ENCODE measurements around the gene MTARC1. TPM values are rescaled to one million over a fixed set of nuclear protein-coding genes. Genes with fewer than 3 reads are reported as not detected.

The MTARC1 gene
- total and polyA plus RNA-seq, 3 experiments from 2014 or later = not detected

DNA sequence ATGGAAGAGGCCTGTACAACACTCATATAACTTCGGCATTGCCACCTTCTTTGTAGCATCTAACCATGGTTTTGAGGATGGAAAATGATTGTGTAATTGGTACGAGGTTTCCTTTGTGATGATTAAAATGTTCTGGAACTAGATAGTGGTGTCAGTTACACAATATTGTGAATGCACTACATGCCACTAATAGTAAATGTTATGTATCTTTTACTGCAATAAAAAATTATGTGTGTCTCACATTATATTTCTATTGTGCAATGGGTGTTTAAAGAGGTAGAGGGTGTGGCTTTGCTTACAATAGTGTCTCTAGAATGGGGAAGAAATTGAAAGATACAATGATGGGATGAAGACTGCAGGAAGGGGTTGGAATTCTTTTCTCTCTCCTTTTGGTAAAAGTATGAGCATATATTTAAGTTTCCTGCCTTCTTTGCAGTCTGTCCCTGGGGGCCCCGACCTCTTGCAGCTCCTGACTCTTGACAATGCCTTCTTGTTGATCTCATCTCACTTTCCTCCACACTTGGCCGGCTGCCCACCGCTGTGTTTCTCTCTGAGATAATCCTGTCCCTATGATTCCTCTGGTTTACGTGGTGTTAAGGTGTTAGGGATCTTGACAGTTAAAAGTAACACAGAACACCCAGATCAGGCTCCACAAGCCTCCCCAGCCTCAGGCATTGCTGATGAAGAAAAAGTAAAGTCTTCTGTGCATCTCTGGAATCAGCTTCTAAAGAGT, 39.3 kb downstream of the MTARC1 start:
- Mint-ChIP-seq H3K9me3 (peaks cover 0 to 2% (median 0%) of the 10 kb centered on the region in 5 donors), H3K4me3 (no peak overlapping the region), H3K27me3 (peaks cover 0 to 30% of the 10 kb centered on the region in 2 donors), H3K36me3 (no peaks in the 10 kb centered on the region), H3K27ac (no peak overlapping the region), H3K4me1 (no peaks in the 10 kb centered on the region)
- ChIA-PET CTCF (no interaction called here), POLR2A (no interaction called here)
- Histone ChIP-seq H3K27me3 (ENCODE audit: insufficient read depth, low read length, poor library complexity, severe bottlenecking) (no peaks in the 10 kb centered on the region), H3K27ac (ENCODE audit: low read depth, low read length) (no peak overlapping the region), H3K4me3 (ENCODE audit: low read length) (no peak overlapping the region), H3K36me3 (ENCODE audit: insufficient read depth, low read length) (no peaks in the 10 kb centered on the region), H3K4me1 (ENCODE audit: insufficient read depth, low read length) (no peaks in the 10 kb centered on the region), H3K9me3 (ENCODE audit: low read length) (no peaks in the 10 kb centered on the region)
- no peak for DNase-seq

DNA sequence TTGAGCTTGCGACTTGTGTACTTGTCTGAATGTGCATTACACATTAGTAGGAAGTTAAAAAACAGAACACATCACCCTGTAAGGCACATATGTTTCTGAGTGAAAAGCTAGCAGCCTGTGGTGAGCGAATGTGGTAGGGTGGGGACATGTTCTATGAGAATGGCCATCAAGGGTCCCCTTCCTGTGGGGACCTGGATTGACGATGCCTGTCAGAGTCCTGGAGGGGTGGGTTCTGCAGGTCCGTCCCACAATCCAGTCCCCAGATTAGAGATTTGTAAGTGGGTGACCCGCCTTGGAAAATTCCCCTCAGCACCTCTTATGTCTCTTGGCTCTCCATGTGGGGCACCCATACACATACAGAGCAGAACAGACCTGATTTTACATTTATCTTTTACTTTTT, 40.0 kb downstream of the MTARC1 start:
- Histone ChIP-seq H3K4me3 (ENCODE audit: low read length) (no peak overlapping the region), H3K4me1 (ENCODE audit: insufficient read depth, low read length) (no peaks in the 10 kb centered on the region), H3K27ac (ENCODE audit: low read depth, low read length) (no peak overlapping the region), H3K9me3 (ENCODE audit: low read length) (no peaks in the 10 kb centered on the region), H3K27me3 (ENCODE audit: insufficient read depth, low read length, poor library complexity, severe bottlenecking) (no peaks in the 10 kb centered on the region), H3K36me3 (ENCODE audit: insufficient read depth, low read length) (no peaks in the 10 kb centered on the region)
- H3K27ac Mint-ChIP-seq = no peak overlapping the region
- no peak for DNase-seq
- CTCF ChIA-PET = no interaction called here
- no peaks in the 10 kb centered on the region for H3K4me1 Mint-ChIP-seq
- peaks cover 0 to 2% (median 0%) of the 10 kb centered on the region in 5 donors for H3K9me3 Mint-ChIP-seq
- H3K4me3 Mint-ChIP-seq = no peak overlapping the region
- peaks cover 0 to 35% of the 10 kb centered on the region in 2 donors for H3K27me3 Mint-ChIP-seq
- POLR2A ChIA-PET = no interaction called here
- no peaks in the 10 kb centered on the region for H3K36me3 Mint-ChIP-seq

DNA sequence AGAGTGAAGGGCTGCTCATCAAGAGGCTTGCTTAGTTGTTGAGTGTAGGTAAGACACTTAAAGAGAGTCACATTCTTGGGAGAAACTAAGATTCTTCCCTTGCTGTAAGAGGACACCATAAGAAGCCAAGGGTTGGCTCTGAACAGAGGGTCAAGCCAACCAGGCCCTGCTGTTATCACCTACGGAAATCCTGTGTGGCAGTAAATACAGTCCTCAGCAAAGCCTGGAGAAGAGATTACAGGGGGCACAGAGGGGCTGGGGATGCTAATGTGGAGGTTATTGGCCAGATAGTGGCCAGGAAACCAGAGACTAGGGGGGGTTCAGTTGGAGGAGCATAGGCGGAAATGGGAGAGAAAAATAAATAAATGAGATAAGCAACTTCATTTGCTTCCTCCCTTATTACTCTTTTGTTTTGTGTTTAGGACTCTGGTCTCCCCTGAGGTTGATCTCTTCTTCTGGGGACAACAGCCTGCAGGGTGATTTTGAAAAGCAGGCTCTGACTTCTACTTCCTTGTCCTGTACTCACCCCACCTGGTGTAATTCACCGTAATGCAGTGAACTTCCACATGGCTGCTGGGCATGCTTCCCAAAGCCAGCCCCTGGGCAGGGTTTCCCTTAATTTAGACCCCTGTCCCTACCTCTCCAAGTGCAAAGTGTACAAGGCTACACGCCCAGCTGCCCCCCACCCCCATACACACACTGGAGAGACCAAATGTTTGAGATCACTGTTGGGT, 40.9 kb downstream of the MTARC1 start:
- Histone ChIP-seq H3K27me3 (ENCODE audit: insufficient read depth, low read length, poor library complexity, severe bottlenecking) (no peaks in the 10 kb centered on the region), H3K4me3 (ENCODE audit: low read length) (no peak overlapping the region), H3K4me1 (ENCODE audit: insufficient read depth, low read length) (no peaks in the 10 kb centered on the region), H3K27ac (ENCODE audit: low read depth, low read length) (no peak overlapping the region), H3K36me3 (ENCODE audit: insufficient read depth, low read length) (no peaks in the 10 kb centered on the region), H3K9me3 (ENCODE audit: low read length) (no peaks in the 10 kb centered on the region)
- no peak for DNase-seq
- no peak overlapping the region for H3K4me3 Mint-ChIP-seq
- peaks cover 0 to 37% of the 10 kb centered on the region in 2 donors for H3K27me3 Mint-ChIP-seq
- ChIA-PET CTCF (no interaction called here), POLR2A (no interaction called here)
- H3K27ac Mint-ChIP-seq = no peak overlapping the region
- no peaks in the 10 kb centered on the region for H3K36me3 Mint-ChIP-seq
- H3K9me3 Mint-ChIP-seq = peaks cover 0 to 2% (median 0%) of the 10 kb centered on the region in 5 donors
- no peaks in the 10 kb centered on the region for H3K4me1 Mint-ChIP-seq

DNA sequence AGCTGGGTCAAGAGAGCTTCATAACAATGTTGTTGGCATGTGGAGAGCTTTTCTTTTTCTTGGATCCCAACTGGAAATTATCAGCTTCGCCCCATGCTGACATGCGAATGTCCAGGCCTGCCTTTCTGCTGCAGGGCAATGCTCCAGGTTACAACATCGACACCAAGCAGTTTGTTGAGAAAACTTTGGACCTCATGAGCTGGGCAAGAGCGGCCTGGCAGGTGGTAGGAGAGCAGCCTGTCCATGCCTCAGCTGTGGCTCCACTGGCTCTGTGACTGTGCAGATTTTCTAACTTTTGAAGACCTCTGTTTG, 41.4 kb downstream of the MTARC1 start:
- Histone ChIP-seq H3K9me3 (ENCODE audit: low read length) (no peaks in the 10 kb centered on the region), H3K4me3 (ENCODE audit: low read length) (no peak overlapping the region), H3K4me1 (ENCODE audit: insufficient read depth, low read length) (no peaks in the 10 kb centered on the region), H3K27ac (ENCODE audit: low read depth, low read length) (no peak overlapping the region), H3K36me3 (ENCODE audit: insufficient read depth, low read length) (no peaks in the 10 kb centered on the region), H3K27me3 (ENCODE audit: insufficient read depth, low read length, poor library complexity, severe bottlenecking) (no peaks in the 10 kb centered on the region)
- Mint-ChIP-seq H3K4me3 (no peak overlapping the region), H3K36me3 (no peaks in the 10 kb centered on the region), H3K27ac (no peak overlapping the region), H3K4me1 (no peaks in the 10 kb centered on the region), H3K27me3 (peaks cover 0 to 39% of the 10 kb centered on the region in 2 donors), H3K9me3 (peaks cover 0 to 2% (median 0%) of the 10 kb centered on the region in 5 donors)
- CTCF ChIA-PET = no interaction called here
- POLR2A ChIA-PET = no interaction called here
- DNase-seq = no peak

DNA sequence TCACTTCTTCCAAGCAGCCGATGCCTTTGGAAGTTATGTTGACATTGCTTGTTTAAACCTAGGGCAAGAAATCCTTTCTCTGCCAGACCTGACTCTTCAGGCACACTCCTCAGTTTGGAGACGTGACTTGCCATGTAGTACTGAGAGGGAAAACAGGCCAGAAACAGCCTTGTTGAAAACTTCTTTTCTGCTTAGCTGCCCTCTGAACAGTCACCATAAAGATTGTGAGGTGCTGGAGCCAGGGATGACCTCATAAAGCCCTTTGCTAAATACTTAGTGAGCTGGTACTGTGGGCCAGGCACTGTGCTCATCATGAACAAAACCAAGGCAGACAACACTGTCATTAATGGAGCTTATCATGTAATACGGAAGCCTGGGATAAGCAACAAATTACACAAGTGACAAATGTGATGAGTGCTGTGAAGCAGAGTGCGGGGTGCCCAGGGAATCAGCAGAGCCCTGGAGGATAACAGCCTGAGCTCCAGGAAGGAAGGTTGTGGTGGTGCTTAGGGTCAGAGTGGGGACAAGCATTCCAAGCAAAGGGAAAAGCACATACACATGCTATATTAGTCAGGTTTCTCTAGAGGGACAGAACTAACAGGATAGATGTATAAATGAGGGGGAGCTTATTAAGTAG, 42.4 kb downstream of the MTARC1 start:
- Mint-ChIP-seq H3K4me3 (no peak overlapping the region), H3K27me3 (peaks cover 0 to 45% of the 10 kb centered on the region in 2 donors), H3K9me3 (peaks cover 0 to 2% (median 0%) of the 10 kb centered on the region in 5 donors), H3K4me1 (no peaks in the 10 kb centered on the region), H3K27ac (no peak overlapping the region), H3K36me3 (no peaks in the 10 kb centered on the region)
- Histone ChIP-seq H3K36me3 (ENCODE audit: insufficient read depth, low read length) (no peaks in the 10 kb centered on the region), H3K27me3 (ENCODE audit: insufficient read depth, low read length, poor library complexity, severe bottlenecking) (no peaks in the 10 kb centered on the region), H3K4me3 (ENCODE audit: low read length) (no peak overlapping the region), H3K27ac (ENCODE audit: low read depth, low read length) (no peak overlapping the region), H3K9me3 (ENCODE audit: low read length) (no peaks in the 10 kb centered on the region), H3K4me1 (ENCODE audit: insufficient read depth, low read length) (no peaks in the 10 kb centered on the region)
- CTCF ChIA-PET = no interaction called here
- DNase-seq = no peak
- POLR2A ChIA-PET = no interaction called here

DNA sequence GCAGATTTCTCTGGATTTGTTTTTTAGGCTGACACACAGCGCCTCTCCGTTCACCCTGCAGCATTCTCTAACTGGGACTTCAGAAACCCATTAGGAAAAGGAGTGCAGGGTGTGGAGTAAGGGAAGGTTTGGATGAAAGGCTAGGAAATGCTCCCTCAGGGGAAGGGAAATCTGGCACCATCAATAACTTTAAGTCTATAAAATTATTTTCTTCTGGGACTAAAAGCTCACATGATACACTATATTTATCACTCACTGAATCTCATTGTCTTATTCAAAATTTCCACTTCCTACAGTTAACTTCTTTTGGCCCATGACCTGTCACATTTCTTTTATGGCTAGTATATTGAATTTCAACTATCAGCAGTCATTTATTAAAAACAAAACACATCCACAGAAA, 46.7 kb downstream of the MTARC1 start:
- H3K4me1 Mint-ChIP-seq = no peaks in the 10 kb centered on the region
- no peak overlapping the region for H3K27ac ChIP-seq (ENCODE audit: low read depth, low read length)
- peaks cover 0 to 1% (median 0%) of the 10 kb centered on the region in 5 donors for H3K9me3 Mint-ChIP-seq
- H3K27me3 Mint-ChIP-seq = peaks cover 1 to 26% of the 10 kb centered on the region in 2 donors
- H3K27me3 ChIP-seq (ENCODE audit: insufficient read depth, low read length, poor library complexity, severe bottlenecking) = no peaks in the 10 kb centered on the region
- H3K27ac Mint-ChIP-seq = no peak overlapping the region
- H3K9me3 ChIP-seq (ENCODE audit: low read length) = no peaks in the 10 kb centered on the region
- no peaks in the 10 kb centered on the region for H3K4me1 ChIP-seq (ENCODE audit: insufficient read depth, low read length)
- CTCF ChIA-PET = no interaction called here
- no peak overlapping the region for H3K4me3 ChIP-seq (ENCODE audit: low read length)
- no peaks in the 10 kb centered on the region for H3K36me3 Mint-ChIP-seq
- POLR2A ChIA-PET = no interaction called here
- DNase-seq = no peak
- H3K4me3 Mint-ChIP-seq = no peak overlapping the region
- H3K36me3 ChIP-seq (ENCODE audit: insufficient read depth, low read length) = no peaks in the 10 kb centered on the region

DNA sequence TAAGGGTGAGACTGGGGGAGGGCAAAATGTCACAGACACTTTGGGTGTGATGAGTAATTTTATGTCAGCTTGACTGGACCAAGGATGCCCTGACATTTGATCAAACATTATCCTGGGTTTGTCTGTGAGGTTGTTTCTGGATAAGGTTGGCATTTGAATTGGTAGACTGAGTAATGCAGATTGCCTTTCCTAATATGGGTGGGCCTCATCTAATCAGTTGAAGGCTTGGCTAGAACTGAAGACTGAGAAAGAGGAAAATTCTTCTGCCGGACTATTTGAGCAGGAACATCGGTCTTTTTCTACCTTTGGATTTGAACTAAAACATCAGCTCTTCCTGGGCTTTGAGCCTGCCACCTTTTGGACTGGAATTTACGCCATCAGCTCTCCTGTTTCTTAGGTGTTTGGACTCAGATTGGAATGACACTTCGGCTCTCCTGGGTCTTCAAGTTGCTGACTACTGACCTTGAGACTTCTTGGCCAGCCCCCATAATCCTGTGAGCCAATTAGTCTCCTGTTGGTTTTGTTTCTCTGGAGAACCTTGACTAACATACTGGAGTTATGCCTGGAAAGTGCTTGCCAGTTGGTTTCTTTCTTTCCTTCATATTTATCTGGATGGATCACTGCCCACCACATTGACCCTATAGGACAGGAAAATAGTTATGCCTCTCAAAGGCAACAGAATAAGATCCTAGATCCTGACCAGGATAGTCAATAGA, 47.6 kb downstream of the MTARC1 start:
- no peaks in the 10 kb centered on the region for H3K4me1 Mint-ChIP-seq
- H3K4me3 ChIP-seq (ENCODE audit: low read length) = no peak overlapping the region
- no peak overlapping the region for H3K4me3 Mint-ChIP-seq
- no peak for DNase-seq
- no peaks in the 10 kb centered on the region for H3K36me3 ChIP-seq (ENCODE audit: insufficient read depth, low read length)
- ChIA-PET CTCF (no interaction called here), POLR2A (no interaction called here)
- H3K27ac Mint-ChIP-seq = no peak overlapping the region
- no peaks in the 10 kb centered on the region for H3K27me3 ChIP-seq (ENCODE audit: insufficient read depth, low read length, poor library complexity, severe bottlenecking)
- H3K27me3 Mint-ChIP-seq = peaks cover 1 to 17% of the 10 kb centered on the region in 2 donors
- no peaks in the 10 kb centered on the region for H3K36me3 Mint-ChIP-seq
- no peaks in the 10 kb centered on the region for H3K9me3 ChIP-seq (ENCODE audit: low read length)
- H3K27ac ChIP-seq (ENCODE audit: low read depth, low read length) = no peak overlapping the region
- no peaks in the 10 kb centered on the region for H3K4me1 ChIP-seq (ENCODE audit: insufficient read depth, low read length)
- H3K9me3 Mint-ChIP-seq = peaks cover 0 to 1% (median 0%) of the 10 kb centered on the region in 5 donors

All from CD8-positive, alpha-beta memory T cell (primary cell).